ENCODE measurements around the gene C5orf24.

Gene C5orf24

DNA sequence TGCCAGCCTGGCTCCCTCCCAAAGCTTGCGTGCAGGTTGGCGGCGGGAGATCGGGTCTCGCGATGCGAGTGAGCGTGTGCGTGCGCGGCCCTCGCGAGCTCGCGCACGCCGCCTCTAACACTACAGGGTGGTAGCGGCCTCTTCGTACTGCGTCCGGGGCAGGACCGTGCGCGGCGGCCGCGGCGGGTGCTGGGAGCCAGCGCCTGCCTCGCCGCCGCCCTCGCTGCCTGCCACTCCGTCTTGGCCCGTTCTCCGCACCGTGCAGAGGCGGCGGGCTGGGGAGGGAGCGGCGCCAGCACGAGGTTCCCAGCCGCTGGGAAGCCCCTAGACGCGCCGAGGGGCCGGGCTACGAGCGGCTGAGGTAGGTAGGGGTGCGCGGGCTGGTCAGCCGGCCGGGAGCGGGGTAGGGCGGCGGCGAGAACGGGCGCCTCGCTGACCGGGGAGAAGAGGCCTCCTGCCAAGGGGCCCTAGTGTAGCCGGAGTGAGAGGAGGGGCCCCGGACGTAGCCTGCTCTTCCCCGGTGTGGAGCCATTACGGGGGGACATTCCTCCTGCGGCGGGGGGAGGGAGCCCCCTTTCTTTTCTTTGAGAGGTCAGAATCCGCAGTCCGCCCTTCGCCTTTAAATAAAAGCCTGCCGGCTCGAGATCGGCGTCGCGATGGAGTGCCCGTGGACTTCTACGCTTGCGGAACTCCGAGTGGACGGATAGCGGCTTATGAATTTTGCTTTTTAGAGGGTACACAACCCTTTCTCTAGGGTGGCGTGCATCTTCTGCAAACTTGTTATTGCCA, at the start of gene C5orf24:
C5orf24 (plus strand) TSS at position 117 of the 789 bp plus-strand sequence. CDS start 8,933 bp downstream, outside the sequence.
- Histone ChIP-seq H3K9me3 (no peaks in the 10 kb centered on the region), H3K27me3 (no peaks in the 10 kb centered on the region), H3K36me3 (peaks cover 0 to 6% (median 6%) of the 10 kb centered on the region in 3 donors), H3K4me3 (peak within 1 kb of the TSS; percentile 73 to 83), H3K27ac (peak within 1 kb of the TSS; percentile 95 to 96), H3K4me1 (peaks cover 0 to 47% (median 34%) of the 10 kb centered on the region in 4 donors)
- TF ChIP-seq, protein P1, sequence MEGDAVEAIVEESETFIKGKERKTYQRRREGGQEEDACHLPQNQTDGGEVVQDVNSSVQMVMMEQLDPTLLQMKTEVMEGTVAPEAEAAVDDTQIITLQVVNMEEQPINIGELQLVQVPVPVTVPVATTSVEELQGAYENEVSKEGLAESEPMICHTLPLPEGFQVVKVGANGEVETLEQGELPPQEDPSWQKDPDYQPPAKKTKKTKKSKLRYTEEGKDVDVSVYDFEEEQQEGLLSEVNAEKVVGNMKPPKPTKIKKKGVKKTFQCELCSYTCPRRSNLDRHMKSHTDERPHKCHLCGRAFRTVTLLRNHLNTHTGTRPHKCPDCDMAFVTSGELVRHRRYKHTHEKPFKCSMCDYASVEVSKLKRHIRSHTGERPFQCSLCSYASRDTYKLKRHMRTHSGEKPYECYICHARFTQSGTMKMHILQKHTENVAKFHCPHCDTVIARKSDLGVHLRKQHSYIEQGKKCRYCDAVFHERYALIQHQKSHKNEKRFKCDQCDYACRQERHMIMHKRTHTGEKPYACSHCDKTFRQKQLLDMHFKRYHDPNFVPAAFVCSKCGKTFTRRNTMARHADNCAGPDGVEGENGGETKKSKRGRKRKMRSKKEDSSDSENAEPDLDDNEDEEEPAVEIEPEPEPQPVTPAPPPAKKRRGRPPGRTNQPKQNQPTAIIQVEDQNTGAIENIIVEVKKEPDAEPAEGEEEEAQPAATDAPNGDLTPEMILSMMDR (IDR thresholded peaks at IDR 0.05) = no peak
- peak; percentile 93 to 97 for DNase-seq
- intact Hi-C loops (cut with DNase I; ENCODE audit: low total_unique reads) = loop anchor here (5.0 kb wide), 1 partner anchor 56 kb away; no protein-coding TSS in a partner anchor

DNA sequence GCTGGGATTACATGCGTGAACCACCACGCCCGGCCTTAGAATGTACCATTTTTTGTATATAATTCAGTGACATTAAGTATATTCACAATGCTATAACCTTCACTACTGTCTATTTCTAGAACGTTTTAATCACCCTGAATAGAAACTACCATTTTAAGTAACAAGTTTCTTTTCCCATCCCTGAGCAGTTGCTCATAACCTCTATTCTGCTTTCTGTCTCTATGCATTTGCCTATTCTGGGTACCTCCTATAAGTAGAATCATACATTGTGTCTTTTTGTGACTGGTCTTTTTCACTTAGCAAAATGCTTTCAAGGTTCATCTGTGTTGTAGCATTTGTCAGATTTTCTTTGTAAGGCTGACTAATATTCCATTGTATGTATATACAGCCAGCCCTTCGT, 47.3 kb upstream of the C5orf24 start:
- no peak for DNase-seq
- Histone ChIP-seq H3K9me3 (no peaks in the 10 kb centered on the region), H3K4me1 (no peaks in the 10 kb centered on the region), H3K36me3 (peaks cover 48 to 90% (median 62%) of the 10 kb centered on the region in 3 donors), H3K27me3 (no peaks in the 10 kb centered on the region), H3K27ac (no peak overlapping the region), H3K4me3 (no peak overlapping the region)
- intact Hi-C loops (cut with DNase I; ENCODE audit: low total_unique reads) = no loop called here
- TF ChIP-seq, protein P1 (IDR thresholded peaks at IDR 0.05) = no peak

DNA sequence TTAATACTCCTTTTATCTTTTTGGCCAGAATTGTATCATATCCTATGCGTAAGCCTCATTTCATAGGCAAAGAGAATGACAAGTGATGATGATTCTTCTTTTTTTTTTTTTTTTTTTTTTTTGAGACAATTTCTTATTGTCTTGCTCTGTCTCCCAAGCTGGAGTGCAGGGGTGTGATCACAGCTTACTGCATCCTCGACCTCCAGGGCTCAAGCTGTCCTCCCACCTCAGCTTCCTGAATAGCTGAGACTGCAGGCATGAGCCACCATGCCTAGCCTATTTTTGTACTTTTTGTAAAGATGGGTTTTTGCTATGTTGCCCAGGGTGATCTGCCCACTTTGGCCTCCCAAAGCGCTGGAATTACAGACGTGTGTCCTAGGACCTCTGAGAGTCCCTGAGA, 41.9 kb upstream of the C5orf24 start:
- Histone ChIP-seq H3K27me3 (no peaks in the 10 kb centered on the region), H3K4me3 (no peak overlapping the region), H3K9me3 (no peaks in the 10 kb centered on the region), H3K36me3 (peaks cover 19 to 64% (median 41%) of the 10 kb centered on the region in 3 donors), H3K4me1 (no peaks in the 10 kb centered on the region), H3K27ac (no peak overlapping the region)
- intact Hi-C loops (cut with DNase I; ENCODE audit: low total_unique reads) = no loop called here
- TF ChIP-seq, protein P1 (IDR thresholded peaks at IDR 0.05) = no peak
- no peak for DNase-seq

DNA sequence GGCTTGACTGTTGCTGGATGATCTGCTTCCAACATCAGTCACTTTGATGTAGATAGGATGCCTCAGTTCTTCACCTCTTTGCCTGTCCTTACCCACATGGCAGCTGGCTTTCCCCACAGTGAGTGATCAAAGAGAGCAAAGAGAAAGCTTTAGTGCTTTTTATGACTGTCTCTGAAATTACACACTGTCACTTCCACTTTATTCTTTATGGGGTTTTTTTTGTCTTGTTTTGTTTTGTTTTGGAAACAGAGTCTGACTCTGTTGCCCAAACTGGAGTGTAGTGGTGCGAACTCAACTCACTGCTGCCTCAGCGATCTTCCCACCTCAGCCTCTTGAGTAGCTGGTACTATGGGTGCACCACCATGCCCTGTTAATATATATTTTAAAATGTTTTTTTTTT, 32.4 kb upstream of the C5orf24 start:
- H3K9me3 ChIP-seq = no peaks in the 10 kb centered on the region
- no peaks in the 10 kb centered on the region for H3K4me1 ChIP-seq
- H3K36me3 ChIP-seq = peaks cover 56 to 80% (median 69%) of the 10 kb centered on the region in 3 donors
- H3K27ac ChIP-seq = no peak overlapping the region
- H3K4me3 ChIP-seq = no peak overlapping the region
- DNase-seq = no peak
- no peaks in the 10 kb centered on the region for H3K27me3 ChIP-seq
- intact Hi-C loops (cut with DNase I; ENCODE audit: low total_unique reads) = no loop called here
- TF ChIP-seq, protein P1 (IDR thresholded peaks at IDR 0.05) = no peak

DNA sequence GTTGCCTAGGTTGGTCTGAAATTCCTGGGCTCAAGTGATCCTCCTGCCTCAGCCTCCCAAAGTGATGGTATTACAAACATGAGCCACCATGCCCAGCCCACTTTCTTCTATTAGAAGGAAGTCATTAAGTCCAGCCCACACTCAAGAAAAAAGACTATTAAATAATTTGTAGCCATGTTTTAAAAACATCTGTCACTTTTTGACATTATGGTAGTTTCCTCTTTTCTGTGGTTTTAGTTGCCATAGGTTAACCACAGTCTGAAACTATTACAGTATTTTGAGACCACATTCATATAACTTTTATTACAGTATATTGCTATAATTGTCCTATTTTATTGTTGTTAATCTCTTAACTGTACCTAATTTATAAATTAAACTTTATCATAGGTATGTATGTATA, 31.9 kb upstream of the C5orf24 start:
- intact Hi-C loops (cut with DNase I; ENCODE audit: low total_unique reads) = no loop called here
- TF ChIP-seq, protein P1 (IDR thresholded peaks at IDR 0.05) = no peak

More for the DNA sequence above, 31.9 kb upstream of the C5orf24 start:
- Histone ChIP-seq H3K4me3 (no peak overlapping the region), H3K4me1 (no peaks in the 10 kb centered on the region), H3K27me3 (no peaks in the 10 kb centered on the region), H3K27ac (no peak overlapping the region), H3K9me3 (no peaks in the 10 kb centered on the region), H3K36me3 (peaks cover 57 to 84% (median 72%) of the 10 kb centered on the region in 3 donors)
- no peak for DNase-seq

Measured in tibial artery (tissue), 4 donors.